Activated CD4-positive, alpha-beta T cell treated with anti-CD3 and anti-CD28 coated beads, Interleukin-2, amount 10 ng/mL, durations not matched to agents 7 days and 5 days (primary cell): ENCODE measurements around the gene CPEB4. TPM values are rescaled to one million over a fixed set of nuclear protein-coding genes. Genes with fewer than 3 reads are reported as not detected.

Source experiments
- CTCF ChIA-PET: fragments of 350-600 bp; sonication (Branson Sonifier 250); formaldehyde crosslinking; loops from one replicate; lab custom pipeline; 2021; ENCODE audit warnings: antibody characterized with exemption; lab: Charles Lee
- POLR2A ChIA-PET: fragments of 350-600 bp; sonication (Branson Sonifier 250); formaldehyde crosslinking; loops from one replicate; lab custom pipeline; 2021; ENCODE audit warnings: antibody characterized with exemption; lab: Charles Lee
- DNase-seq: peaks from one replicate; pipeline ENCODE4 v3.0.0-alpha.2; 2020
- H3K27ac Mint-ChIP-seq: one replicate; pipeline ENCODE4 v1.8.0; 2021; ENCODE audit warnings: mild to moderate bottlenecking, moderate library complexity, mixed read lengths
- H3K27me3 Mint-ChIP-seq: one replicate; pipeline ENCODE4 v1.8.0; 2021; ENCODE audit warnings: mixed read lengths
- H3K36me3 Mint-ChIP-seq: one replicate; pipeline ENCODE4 v1.8.0; 2021; ENCODE audit warnings: low read depth, mixed read lengths
- H3K4me1 Mint-ChIP-seq: one replicate; pipeline ENCODE4 v1.8.0; 2021; ENCODE audit warnings: mixed read lengths
- H3K4me3 Mint-ChIP-seq: one replicate; pipeline ENCODE4 v1.8.0; 2021; ENCODE audit warnings: mild to moderate bottlenecking, moderate library complexity, mixed read lengths
- H3K9me3 Mint-ChIP-seq: one replicate; pipeline ENCODE4 v1.8.0; 2021; ENCODE audit warnings: mixed read lengths
- total RNA-seq, 2 experiments: library from RNA; stranded (reverse); gene quantifications; one replicate each; pipeline ENCODE4 v1.2.3, GENCODE V29; 2021

Gene CPEB4
- total RNA-seq, 2 experiments from 2014 or later: 13.9 to 14.0 TPM

GRCh38 chr5:173852790-173853359 is 35.3 kb upstream of the CPEB4 start:
- CTCF ChIA-PET: no interaction called here
- no peak overlapping the region for H3K27ac Mint-ChIP-seq
- H3K4me3 Mint-ChIP-seq: no peak overlapping the region
- DNase-seq: no peak
- H3K36me3 Mint-ChIP-seq: no peaks in the 10 kb centered on the region
- peaks cover 5% of the 10 kb centered on the region for H3K9me3 Mint-ChIP-seq
- peaks cover 13% of the 10 kb centered on the region for H3K27me3 Mint-ChIP-seq
- POLR2A ChIA-PET: no interaction called here
- peaks cover 4% of the 10 kb centered on the region for H3K4me1 Mint-ChIP-seq

DNA sequence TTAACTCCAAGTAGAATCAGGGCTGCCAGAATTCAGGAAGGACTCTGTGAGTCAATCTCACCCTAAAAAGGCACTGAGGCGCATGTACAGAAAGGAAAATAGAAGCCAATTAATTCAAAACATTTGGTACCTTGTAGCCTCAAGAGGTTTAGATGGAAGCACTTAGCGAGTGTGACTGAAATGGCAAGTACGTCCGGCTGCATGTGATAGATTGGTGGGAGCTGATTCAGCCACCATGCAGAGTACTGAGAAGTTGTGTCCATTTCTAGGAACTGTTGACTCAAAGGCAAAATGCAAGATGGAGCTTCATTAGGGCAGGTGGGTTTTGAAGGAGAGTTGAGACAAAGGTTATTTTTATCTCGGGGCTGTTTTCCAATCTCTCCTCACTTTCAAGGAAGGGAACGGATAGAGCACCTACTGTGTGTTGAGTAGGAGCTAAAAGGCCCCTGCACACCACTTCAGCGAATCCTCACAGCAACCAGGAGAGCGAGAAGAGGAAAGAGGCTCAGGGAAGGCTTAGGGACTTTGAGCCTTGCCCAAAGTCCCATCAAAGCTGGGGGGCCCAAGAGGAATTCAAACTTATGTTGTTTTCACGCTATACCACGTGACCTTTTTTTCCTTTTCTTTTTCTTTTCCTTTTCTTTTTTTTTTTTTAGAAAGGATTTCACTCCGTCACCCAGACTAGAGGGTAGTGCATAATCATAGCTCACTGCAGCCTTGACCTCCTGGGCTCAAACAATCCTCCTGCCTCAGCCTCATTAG is 34.6 kb upstream of the CPEB4 start:
- no peaks in the 10 kb centered on the region for H3K36me3 Mint-ChIP-seq
- peaks cover 4% of the 10 kb centered on the region for H3K4me1 Mint-ChIP-seq
- H3K27ac Mint-ChIP-seq: no peak overlapping the region
- DNase-seq: no peak
- peaks cover 2% of the 10 kb centered on the region for H3K9me3 Mint-ChIP-seq
- ChIA-PET POLR2A (no interaction called here), CTCF (no interaction called here)
- peaks cover 13% of the 10 kb centered on the region for H3K27me3 Mint-ChIP-seq
- no peak overlapping the region for H3K4me3 Mint-ChIP-seq

DNA sequence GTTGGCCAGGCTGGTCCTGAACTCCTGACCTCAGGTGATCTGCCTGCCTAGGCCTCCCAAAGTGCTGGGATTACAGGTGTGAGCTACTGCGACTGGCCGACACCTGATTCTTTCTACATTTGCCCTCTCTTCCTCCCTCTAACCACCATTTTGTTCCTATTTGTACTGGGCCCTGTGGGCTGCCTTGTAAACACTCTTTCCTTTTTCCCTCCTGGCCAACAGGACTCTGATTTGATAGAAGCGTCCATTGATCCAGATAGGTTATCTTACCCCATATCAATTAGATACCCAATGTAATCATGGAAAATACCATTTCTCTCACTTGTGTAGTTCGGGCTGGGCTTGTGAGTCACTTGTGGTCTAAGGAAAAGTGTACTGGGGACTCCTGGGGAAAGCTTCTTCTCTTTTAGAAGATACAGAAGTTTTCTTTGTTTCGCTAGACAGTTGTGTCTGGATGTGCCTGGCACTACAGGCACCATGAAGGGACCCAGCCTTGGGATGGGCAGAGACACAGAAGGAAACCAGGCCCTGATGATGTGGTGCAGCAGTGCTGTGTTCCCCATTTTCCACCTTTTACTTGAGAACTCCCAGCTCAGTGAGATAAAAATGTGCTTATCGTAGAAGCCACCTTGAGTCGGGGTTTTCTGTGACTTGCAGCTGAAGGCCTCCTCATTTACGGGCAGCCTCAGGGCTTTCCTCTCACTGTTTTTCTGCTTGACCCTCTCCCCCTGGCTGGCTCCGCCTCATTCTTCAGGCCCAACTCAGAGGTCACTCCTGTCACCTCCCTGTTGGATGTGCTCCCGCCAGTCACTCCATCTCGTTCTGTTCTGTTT is 32.8 kb upstream of the CPEB4 start:
- ChIA-PET CTCF (interaction anchor here (1.3 kb wide), 1 partner anchor 10 kb away, joined by 5 read pairs; no protein-coding TSS in a partner anchor), POLR2A (no interaction called here)
- H3K4me1 Mint-ChIP-seq: peaks cover 4% of the 10 kb centered on the region
- no peaks in the 10 kb centered on the region for H3K36me3 Mint-ChIP-seq
- H3K4me3 Mint-ChIP-seq: no peak overlapping the region
- DNase-seq: no peak
- peak overlapping the region; percentile 41 for H3K27ac Mint-ChIP-seq
- H3K9me3 Mint-ChIP-seq: no peaks in the 10 kb centered on the region
- H3K27me3 Mint-ChIP-seq: peaks cover 17% of the 10 kb centered on the region

- Mint-ChIP-seq H3K27me3 (peaks cover 13% of the 10 kb centered on the region), H3K36me3 (no peaks in the 10 kb centered on the region), H3K9me3 (no peaks in the 10 kb centered on the region), H3K4me1 (peaks cover 4% of the 10 kb centered on the region), H3K4me3 (no peak overlapping the region), H3K27ac (peak overlapping the region; percentile 41)
- CTCF ChIA-PET: interaction anchor here (1.3 kb wide), 1 partner anchor 9 kb away, joined by 5 read pairs; no protein-coding TSS in a partner anchor
- DNase-seq: no peak
- POLR2A ChIA-PET: no interaction called here
Measured at GRCh38 chr5:173855995-173856656, 32.0 kb upstream of the CPEB4 start.

DNA sequence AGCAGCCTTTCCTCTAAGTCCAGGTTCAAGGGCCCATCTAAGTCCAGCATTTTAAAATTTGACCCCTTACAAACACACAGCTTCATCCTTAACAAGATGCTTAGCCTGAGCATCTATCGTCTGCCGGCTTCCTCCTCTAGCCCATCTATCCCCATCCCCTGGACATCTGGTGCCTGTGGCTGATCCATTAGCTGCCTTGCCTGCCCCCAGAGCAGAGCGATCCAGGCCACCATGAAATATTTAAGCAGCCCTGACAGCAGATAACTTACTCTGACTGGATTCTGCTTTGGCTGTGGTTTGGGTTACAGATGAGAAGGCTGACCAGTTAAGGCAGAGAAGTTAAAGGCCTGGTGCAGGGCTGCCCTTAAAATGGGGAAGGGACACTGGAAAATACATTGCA is 30.9 kb upstream of the CPEB4 start:
- no peak overlapping the region for H3K27ac Mint-ChIP-seq
- no peak overlapping the region for H3K4me3 Mint-ChIP-seq
- ChIA-PET CTCF (no interaction called here), POLR2A (no interaction called here)
- no peaks in the 10 kb centered on the region for H3K36me3 Mint-ChIP-seq
- H3K9me3 Mint-ChIP-seq: no peaks in the 10 kb centered on the region
- no peak for DNase-seq
- H3K27me3 Mint-ChIP-seq: peaks cover 12% of the 10 kb centered on the region
- peaks cover 4% of the 10 kb centered on the region for H3K4me1 Mint-ChIP-seq

DNA sequence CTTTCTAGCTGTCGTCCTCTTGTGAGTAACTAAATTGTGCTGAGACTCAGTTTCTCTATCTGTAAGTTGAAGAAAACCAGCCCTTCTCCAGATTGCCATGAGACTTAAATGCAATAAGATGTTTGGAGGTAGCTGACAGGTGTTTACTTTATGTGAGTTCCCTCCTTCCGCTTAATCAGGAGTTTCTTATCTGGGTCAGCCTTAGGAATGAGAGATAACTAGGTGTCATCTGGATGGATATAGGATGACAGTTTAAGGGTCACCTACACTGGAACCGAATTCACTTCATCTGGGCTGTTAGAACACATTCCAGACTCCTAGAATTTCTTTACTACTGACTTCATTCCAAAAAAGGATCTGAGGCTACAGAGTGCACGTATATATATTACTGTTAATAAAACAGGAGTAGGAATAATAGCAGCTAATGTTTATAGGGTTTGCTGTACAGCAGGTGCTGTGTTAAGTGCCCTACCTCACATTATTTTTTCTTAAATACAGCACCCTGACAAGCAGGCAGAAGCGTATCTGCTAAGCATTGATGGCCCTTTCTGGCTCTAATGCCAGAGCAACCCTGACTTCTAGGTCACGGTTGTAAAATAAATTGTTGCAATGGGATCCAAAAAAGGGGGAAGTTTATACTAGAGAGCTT is 30.0 kb upstream of the CPEB4 start:
- H3K36me3 Mint-ChIP-seq: no peaks in the 10 kb centered on the region
- no peak overlapping the region for H3K27ac Mint-ChIP-seq
- H3K4me1 Mint-ChIP-seq: peaks cover 4% of the 10 kb centered on the region
- H3K9me3 Mint-ChIP-seq: no peaks in the 10 kb centered on the region
- H3K4me3 Mint-ChIP-seq: no peak overlapping the region
- POLR2A ChIA-PET: no interaction called here
- CTCF ChIA-PET: interaction anchor here (1.5 kb wide), 1 partner anchor 9 kb away, joined by 4 read pairs; no protein-coding TSS in a partner anchor
- H3K27me3 Mint-ChIP-seq: peaks cover 12% of the 10 kb centered on the region
- DNase-seq: no peak

DNA sequence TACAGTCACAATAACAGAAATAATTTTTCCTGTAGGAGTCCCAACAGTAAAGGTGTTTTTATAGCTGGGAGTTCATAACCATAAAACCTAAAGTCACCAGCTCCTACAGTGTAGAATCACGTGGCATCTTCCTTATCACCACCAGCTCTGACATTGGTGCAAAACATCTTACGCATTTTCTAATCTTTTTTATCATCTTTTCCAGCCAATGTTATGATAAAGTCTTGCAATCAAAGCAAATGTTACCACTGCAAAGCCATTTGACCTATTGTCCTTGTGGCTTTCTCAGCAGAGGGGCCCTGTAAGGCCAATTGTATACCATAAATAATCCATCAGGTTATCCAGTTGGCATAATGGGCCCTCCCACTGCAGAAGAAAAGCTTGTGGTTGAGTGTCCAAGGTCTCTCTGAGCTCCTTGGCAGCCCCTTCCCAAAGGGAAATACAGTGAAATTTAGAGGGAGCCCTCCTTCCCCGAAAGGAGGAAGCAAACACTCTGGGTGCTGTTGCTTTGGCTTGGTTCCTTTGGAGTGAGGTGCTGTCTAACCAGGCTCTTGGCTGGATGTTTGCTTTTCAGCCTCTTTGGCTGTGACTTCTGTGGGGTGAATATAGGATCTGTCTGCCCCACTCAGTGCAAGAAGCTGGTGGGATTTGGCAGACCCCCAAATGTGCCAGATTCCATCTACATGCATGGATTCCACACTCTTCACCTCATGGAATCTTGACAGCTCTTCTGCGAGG is 29.3 kb upstream of the CPEB4 start:
- Mint-ChIP-seq H3K27me3 (peaks cover 12% of the 10 kb centered on the region), H3K27ac (no peak overlapping the region), H3K9me3 (no peaks in the 10 kb centered on the region), H3K36me3 (no peaks in the 10 kb centered on the region), H3K4me3 (no peak overlapping the region), H3K4me1 (no peaks in the 10 kb centered on the region)
- CTCF ChIA-PET: interaction anchor here (1.5 kb wide), 1 partner anchor 9 kb away, joined by 4 read pairs; no protein-coding TSS in a partner anchor
- DNase-seq: no peak
- POLR2A ChIA-PET: no interaction called here

DNA sequence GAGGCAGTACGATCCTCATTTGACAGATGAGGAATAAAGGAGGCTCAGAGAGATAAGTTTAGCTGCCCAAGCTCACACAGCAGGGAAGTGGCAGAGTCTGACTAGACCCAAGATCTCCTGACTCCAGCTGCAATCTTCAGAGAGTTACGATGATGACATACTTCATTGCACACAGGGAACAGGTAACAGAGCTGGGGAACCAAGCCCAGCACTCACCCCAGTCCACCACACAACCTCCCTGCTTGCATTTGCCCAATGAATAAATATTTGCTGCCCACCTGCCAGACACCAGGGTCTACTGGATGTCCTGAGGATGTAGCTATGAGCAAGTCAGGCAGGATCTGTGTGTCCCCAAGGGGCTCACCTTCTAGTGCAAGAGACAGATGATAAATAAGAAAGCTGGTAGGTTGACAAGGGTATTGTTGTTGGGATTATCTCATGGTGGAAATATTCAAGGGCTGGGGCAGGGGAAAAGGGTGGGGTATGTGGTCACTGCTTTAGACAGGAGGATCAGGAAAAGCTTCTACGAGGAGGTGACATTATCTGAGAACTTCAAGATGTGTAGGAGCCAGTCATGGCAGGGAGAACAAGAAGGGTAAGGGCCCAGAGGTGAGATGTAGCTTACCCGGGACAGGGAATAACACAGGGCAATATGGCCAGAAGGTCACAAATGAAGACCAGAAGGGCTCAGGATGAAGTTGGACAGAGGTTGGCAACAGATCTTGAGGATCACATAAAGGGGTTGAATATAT is 28.6 kb upstream of the CPEB4 start:
- Mint-ChIP-seq H3K4me1 (no peaks in the 10 kb centered on the region), H3K9me3 (no peaks in the 10 kb centered on the region), H3K27ac (no peak overlapping the region), H3K4me3 (no peak overlapping the region), H3K36me3 (no peaks in the 10 kb centered on the region), H3K27me3 (peaks cover 7% of the 10 kb centered on the region)
- POLR2A ChIA-PET: interaction anchor here (0.7 kb wide), 1 partner anchor 14 kb away, joined by 3 read pairs; no protein-coding TSS in a partner anchor
- no peak for DNase-seq
- CTCF ChIA-PET: interaction anchor here (0.9 to 1.5 kb wide), 3 partner anchors 8 to 17 kb away, joined by 3 to 5 read pairs (median 4); no protein-coding TSS in a partner anchor

DNA sequence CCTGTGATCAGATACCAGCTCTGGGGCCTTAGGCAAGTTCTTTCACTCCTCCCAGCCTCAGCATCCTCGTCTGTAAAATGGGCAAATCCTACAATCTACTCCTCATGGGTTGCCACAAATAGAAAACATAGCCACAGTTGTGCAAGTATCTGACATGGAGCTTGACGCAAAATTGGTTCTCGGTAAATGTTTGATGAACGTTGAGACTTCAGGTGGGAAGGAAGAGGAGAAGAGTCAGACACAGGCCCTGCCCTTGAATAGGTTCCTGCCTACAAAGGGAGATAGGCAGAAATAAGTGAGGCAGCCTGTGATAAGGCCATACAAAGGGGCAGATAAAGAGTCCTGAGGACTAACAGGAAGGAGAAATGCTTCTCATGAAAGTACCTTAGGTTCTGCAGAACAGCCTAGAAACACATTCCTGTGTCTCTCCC is 26.1 kb upstream of the CPEB4 start:
- Mint-ChIP-seq H3K4me3 (no peak overlapping the region), H3K36me3 (no peaks in the 10 kb centered on the region)

DNA sequence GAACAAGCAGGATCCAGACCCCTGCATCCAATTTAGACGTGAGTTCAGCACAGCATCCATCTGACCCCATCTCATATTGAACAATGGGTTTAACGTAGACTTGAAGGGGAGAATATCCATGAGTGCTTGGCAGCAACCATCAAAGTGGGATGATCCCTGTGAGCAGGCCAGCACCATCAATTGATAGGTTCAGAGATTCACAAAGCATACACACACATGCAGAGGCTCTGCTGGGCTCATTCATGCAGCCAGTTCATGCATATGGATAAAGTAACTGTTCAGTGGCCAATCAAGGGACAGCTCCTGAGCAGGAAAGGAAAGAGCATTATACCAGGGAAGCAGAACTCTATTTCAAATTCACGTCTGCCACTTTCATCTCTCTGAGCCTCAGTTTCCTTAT is 24.8 kb upstream of the CPEB4 start:
- Mint-ChIP-seq H3K27ac (no peak overlapping the region), H3K4me1 (no peaks in the 10 kb centered on the region), H3K27me3 (peaks cover 7% of the 10 kb centered on the region), H3K4me3 (no peak overlapping the region), H3K9me3 (no peaks in the 10 kb centered on the region), H3K36me3 (no peaks in the 10 kb centered on the region)
- POLR2A ChIA-PET: no interaction called here
- CTCF ChIA-PET: interaction anchor here (0.7 kb wide), 1 partner anchor 38 kb away, joined by 3 read pairs; no protein-coding TSS in a partner anchor
- DNase-seq: no peak

More for the DNA sequence above, 26.1 kb upstream of the CPEB4 start:
- Mint-ChIP-seq H3K4me1 (no peaks in the 10 kb centered on the region), H3K9me3 (no peaks in the 10 kb centered on the region), H3K27me3 (peaks cover 7% of the 10 kb centered on the region), H3K27ac (no peak overlapping the region)
- no peak for DNase-seq
- ChIA-PET CTCF (no interaction called here), POLR2A (no interaction called here)
